Naive B cell (primary cell): ENCODE data around the gene RITA1. TPM values are rescaled to one million over a fixed set of nuclear protein-coding genes. Genes with fewer than 3 reads are reported as not detected.
A peak's percentile ranks its signal among the peaks of the same experiment; 100 is the strongest.

Source experiments
- ATAC-seq, 2 donors: fragments of 150-1000 bp; cut with Tn5 transposase; 2 replicates each; pipeline ENCODE4 v1.10.0; 2021; ENCODE audit warnings: low read depth in 2 of 2, mild to moderate bottlenecking in 2 of 2, moderate library complexity in 2 of 2
- DNase-seq: peaks from one replicate; pipeline ENCODE4 v3.0.0; 2022
- H3K27ac Mint-ChIP-seq, 6 donors: one replicate each; pipeline ENCODE4 v1.8.0; 2020 to 2022; ENCODE audit warnings: mild to moderate bottlenecking in 6 of 6, mixed read lengths in 6 of 6, moderate library complexity in 5 of 6, inconsistent platforms in 2 of 6
- H3K27me3 Mint-ChIP-seq, 3 donors: one replicate each; pipeline ENCODE4 v1.8.0; 2021 to 2022; ENCODE audit warnings: mixed read lengths in 3 of 3, mild to moderate bottlenecking in 1 of 3
- H3K36me3 Mint-ChIP-seq, 2 donors: one replicate each; pipeline ENCODE4 v1.8.0; 2020 to 2022; ENCODE audit warnings: mixed read lengths in 2 of 2, inconsistent platforms in 1 of 2, mild to moderate bottlenecking in 1 of 2
- H3K4me1 Mint-ChIP-seq, 3 donors: one replicate each; pipeline ENCODE4 v1.8.0; 2020 to 2022; ENCODE audit warnings: mixed read lengths in 3 of 3, inconsistent platforms in 1 of 3, mild to moderate bottlenecking in 1 of 3, moderate library complexity in 1 of 3
- H3K4me3 Mint-ChIP-seq, 8 donors: one replicate each; pipeline ENCODE4 v1.8.0; 2020 to 2022; ENCODE audit warnings: mild to moderate bottlenecking in 8 of 8, mixed read lengths in 8 of 8, moderate library complexity in 8 of 8, inconsistent platforms in 2 of 8
- H3K9me3 Mint-ChIP-seq, 7 donors: one replicate each; pipeline ENCODE4 v1.8.0; 2020 to 2022; ENCODE audit warnings: mixed read lengths in 7 of 7, mild to moderate bottlenecking in 5 of 7, inconsistent platforms in 2 of 7, moderate library complexity in 1 of 7
- polyA plus RNA-seq, 6 donors: library from polyadenylated mRNA; unstranded; fragments of 300-500 nt; fragmentation: Illumina TruSeq; gene quantifications; one replicate each; pipeline ENCODE4 v1.2.3, GENCODE V29; 2021; ENCODE audit warnings: low read depth in 6 of 6

Gene RITA1
- polyA plus RNA-seq, 6 donors from 2014 or later, result 21.0 to 31.9 (median 24.1) TPM

DNA sequence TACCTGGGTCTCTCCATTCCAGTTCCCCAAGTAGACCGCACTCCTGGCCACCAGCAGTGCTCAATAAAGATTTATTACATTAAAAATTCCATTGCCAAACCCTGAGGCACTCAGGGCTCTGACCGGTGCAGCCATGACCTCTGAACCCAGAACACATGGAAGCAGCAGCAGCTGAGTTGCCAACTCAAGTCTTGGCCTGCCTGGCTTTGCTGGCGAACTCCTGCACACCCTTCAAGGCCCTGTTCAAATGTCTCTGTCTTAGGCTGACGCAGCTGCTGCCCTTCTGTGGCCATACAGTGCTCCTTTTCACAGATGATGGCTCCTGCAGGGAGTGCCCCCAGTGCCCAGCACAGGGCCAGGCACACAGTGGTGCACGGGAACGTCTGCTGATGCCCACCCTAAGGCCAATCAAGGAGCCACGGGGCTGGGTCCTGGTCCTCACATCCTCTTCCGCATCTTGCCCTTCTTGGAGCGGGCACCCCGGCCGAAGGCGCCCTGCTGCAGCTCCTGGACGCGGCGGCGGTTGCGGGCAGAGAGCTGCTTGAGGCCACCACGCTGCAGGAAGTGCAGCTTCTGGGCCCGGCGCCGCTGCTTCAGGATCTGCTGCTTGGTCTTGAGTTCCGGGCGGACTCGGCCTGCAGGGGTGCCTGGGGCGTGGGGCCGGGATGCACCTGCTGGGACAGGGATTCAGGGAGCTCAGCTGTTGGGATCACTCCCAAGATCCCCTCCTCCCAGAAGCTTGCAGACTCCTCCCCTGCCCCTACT is 26.9 kb upstream of the RITA1 start:
- ATAC-seq (no peak), DNase-seq (no peak)
- Mint-ChIP-seq H3K27ac (peak overlapping the region in 1 of 6 donors; percentile 42), H3K9me3 (no peaks in the 10 kb centered on the region), H3K27me3 (no peaks in the 10 kb centered on the region), H3K4me3 (peak overlapping the region in 1 of 8 donors; percentile 29), H3K36me3 (peaks cover 0 to 47% of the 10 kb centered on the region in 2 donors), H3K4me1 (peaks cover 6 to 14% (median 7%) of the 10 kb centered on the region in 3 donors)

DNA sequence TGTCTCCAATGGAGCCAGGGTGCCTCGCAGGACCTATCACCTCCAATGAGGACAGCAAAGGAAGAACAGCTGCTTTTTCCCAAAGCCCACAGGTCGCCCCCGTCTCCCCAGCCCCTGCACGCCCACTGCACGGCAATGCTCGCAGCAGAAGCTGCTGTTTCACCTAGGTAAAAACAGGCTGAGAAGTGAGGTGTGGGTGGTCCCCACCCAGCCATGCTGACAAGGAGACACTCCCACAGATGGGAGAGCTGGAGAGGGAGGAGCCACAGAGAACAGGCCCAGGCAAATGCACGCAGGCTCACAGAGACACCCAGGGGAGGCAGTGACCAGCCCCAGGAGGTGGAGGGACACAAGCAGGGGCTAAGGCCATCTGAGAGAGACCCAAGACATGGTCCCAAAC is 25.6 kb upstream of the RITA1 start:
- Mint-ChIP-seq H3K4me3 (no peak overlapping the region), H3K4me1 (peaks cover 0 to 10% (median 7%) of the 10 kb centered on the region in 3 donors), H3K27ac (no peak overlapping the region), H3K36me3 (peaks cover 0 to 49% of the 10 kb centered on the region in 2 donors), H3K27me3 (no peaks in the 10 kb centered on the region), H3K9me3 (no peaks in the 10 kb centered on the region)
- DNase-seq (no peak), ATAC-seq (no peak)

DNA sequence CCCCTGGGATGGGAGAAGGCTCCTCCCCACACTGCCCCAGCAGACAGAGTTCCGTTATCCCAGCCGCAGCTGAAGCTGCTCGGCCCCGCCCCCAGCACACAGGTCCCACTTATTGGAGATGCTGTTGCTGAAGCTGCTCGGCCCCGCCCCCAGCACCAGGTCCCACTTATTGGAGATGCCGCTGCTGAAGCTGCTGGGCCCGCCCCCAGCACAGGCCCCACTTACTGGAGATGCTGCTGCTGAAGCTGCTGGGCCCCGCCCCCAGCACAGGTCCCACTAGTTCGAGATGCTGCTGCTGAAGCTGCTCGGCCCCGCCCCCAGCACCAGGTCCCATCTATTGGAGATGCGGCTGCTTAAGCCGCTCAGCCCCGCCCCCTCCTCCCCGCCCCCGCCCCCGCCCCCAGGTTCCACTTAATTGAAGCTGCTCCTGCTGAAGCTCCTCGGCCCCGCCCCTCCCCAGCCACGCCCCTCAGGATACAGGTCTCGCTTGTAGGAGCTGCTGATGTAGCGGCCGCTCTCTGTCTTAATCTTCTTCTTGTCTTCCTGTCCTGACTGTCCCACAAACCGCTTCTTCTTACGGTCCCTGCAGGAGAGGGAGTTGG is 24.0 kb upstream of the RITA1 start:
- ATAC-seq, result peak; percentile 35
- peaks cover 0 to 7% (median 7%) of the 10 kb centered on the region in 3 donors for H3K4me1 Mint-ChIP-seq
- peak overlapping the region in 1 of 8 donors; percentile 22 for H3K4me3 Mint-ChIP-seq
- H3K27ac Mint-ChIP-seq, result peak overlapping the region in 3 of 6 donors; percentile 73 to 87 (median 87)
- no peak for DNase-seq
- H3K27me3 Mint-ChIP-seq, result no peaks in the 10 kb centered on the region
- no peaks in the 10 kb centered on the region for H3K9me3 Mint-ChIP-seq
- peaks cover 0 to 54% of the 10 kb centered on the region in 2 donors for H3K36me3 Mint-ChIP-seq

- no peaks in the 10 kb centered on the region for H3K9me3 Mint-ChIP-seq
- DNase-seq (no peak), ATAC-seq (no peak)
- peak overlapping the region in 2 of 6 donors; percentile 24 to 70 for H3K27ac Mint-ChIP-seq
- peaks cover 0 to 7% (median 1%) of the 10 kb centered on the region in 3 donors for H3K4me1 Mint-ChIP-seq
- H3K27me3 Mint-ChIP-seq, result no peaks in the 10 kb centered on the region
- peak overlapping the region in 1 of 8 donors; percentile 22 for H3K4me3 Mint-ChIP-seq
- peaks cover 0 to 48% of the 10 kb centered on the region in 2 donors for H3K36me3 Mint-ChIP-seq
Measured at GRCh38 chr12:113162102-113163029, 23.2 kb upstream of the RITA1 start.

DNA sequence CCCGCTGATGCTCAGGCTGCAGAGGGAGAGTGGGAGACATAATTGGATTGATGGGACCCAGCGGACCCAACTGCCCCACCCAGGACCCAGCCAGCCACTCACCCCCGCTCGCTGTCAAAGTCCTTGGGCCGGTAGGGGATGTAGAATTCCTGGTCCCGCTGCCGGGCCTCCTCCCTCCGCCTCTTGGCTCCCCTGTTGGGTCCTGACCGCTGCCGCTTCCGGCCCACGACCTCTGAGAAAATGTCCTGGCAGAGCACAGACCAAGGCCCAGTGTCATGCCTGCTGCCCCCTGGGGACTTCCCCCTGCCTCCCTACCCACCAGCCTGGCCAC is 22.5 kb upstream of the RITA1 start:
- no peaks in the 10 kb centered on the region for H3K9me3 Mint-ChIP-seq
- H3K27me3 Mint-ChIP-seq, result no peaks in the 10 kb centered on the region
- DNase-seq (no peak), ATAC-seq (no peak)
- peaks cover 0 to 7% (median 0%) of the 10 kb centered on the region in 3 donors for H3K4me1 Mint-ChIP-seq
- peaks cover 0 to 44% of the 10 kb centered on the region in 2 donors for H3K36me3 Mint-ChIP-seq
- peak overlapping the region in 1 of 6 donors; percentile 70 for H3K27ac Mint-ChIP-seq
- no peak overlapping the region for H3K4me3 Mint-ChIP-seq

- H3K4me1 Mint-ChIP-seq, result peaks cover 0 to 7% (median 0%) of the 10 kb centered on the region in 3 donors
- H3K36me3 Mint-ChIP-seq, result peaks cover 0 to 44% of the 10 kb centered on the region in 2 donors
- peak overlapping the region in 1 of 6 donors; percentile 85 for H3K27ac Mint-ChIP-seq
- H3K27me3 Mint-ChIP-seq, result no peaks in the 10 kb centered on the region
- DNase-seq (no peak), ATAC-seq (no peak)
- H3K4me3 Mint-ChIP-seq, result no peak overlapping the region
- H3K9me3 Mint-ChIP-seq, result no peaks in the 10 kb centered on the region
Measured at GRCh38 chr12:113164014-113164413, 21.5 kb upstream of the RITA1 start.

DNA sequence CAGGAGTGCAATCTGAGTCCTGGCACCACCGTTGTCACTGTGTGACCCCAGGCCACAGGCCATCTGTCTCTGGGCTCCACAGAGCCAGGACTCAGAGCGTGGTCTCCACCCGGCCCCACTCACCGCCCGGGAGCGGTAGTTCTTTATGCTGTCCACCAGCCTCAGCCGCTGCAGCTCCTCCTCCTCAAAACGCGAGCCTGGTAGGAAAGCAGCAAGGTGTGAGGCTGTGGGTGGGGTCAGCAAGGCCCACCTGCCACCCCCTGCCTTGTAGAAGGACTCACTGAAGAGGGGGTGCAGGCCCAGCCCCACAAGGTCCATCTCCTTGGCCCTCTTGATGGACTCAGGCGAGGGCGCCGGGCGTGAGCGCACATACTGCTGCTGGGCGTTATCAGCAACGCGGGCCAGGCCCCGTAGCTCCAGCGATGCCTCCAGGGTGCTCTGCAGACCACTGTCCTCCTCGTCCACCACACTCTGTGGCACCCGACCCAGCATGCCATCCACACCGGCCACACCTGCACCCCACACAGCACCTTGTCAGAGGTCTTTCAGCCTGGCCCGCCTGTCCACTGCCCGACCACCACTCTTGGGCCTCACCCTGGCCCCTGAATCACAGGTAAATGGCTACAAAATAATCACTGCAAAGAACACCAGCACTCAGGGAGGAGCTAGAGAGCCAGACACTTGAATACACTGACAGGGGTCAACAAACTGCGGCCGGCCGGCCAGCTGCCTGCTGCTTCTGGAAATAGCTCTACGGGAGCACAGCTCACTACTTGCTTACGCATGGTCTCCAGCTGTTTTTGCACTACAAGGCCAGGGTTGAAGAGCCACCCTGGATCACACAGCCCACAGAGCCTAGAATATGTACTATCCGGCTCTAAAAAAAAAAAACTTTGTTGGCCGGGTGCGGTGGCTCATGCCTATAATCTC is 19.7 kb upstream of the RITA1 start:
- DNase-seq (no peak), ATAC-seq (no peak)
- Mint-ChIP-seq H3K4me3 (peak overlapping the region in 1 of 8 donors; percentile 43), H3K27me3 (no peaks in the 10 kb centered on the region), H3K27ac (peak overlapping the region in 1 of 6 donors; percentile 47), H3K36me3 (peaks cover 3 to 37% of the 10 kb centered on the region in 2 donors), H3K4me1 (peaks cover 0 to 5% (median 2%) of the 10 kb centered on the region in 3 donors), H3K9me3 (no peaks in the 10 kb centered on the region)

DNA sequence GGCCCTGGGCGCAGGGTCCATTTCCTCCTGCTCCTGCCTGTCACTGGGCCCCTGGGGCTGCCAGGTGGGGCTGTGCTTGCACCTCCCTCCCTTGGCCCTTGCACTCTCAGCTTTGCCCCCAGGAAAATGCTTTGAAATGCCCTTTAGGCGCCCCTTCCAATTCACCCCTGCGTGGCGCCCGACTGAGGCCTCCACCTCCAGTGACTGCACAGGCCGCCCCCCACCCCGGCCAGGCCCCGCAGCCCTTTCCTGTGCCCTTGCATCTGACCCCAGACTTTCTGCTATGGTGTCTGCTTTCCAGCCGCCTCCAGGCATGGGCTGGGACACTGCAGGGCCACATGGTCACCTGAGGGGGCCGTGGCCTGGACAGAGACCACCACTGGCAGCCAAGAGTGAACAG is 17.7 kb upstream of the RITA1 start:
- H3K4me1 Mint-ChIP-seq, result peaks cover 18 to 21% (median 20%) of the 10 kb centered on the region in 3 donors
- no peak overlapping the region for H3K4me3 Mint-ChIP-seq
- H3K27ac Mint-ChIP-seq, result no peak overlapping the region
- H3K27me3 Mint-ChIP-seq, result no peaks in the 10 kb centered on the region
- ATAC-seq (no peak), DNase-seq (no peak)
- H3K36me3 Mint-ChIP-seq, result peaks cover 17 to 34% of the 10 kb centered on the region in 2 donors
- no peaks in the 10 kb centered on the region for H3K9me3 Mint-ChIP-seq

DNA sequence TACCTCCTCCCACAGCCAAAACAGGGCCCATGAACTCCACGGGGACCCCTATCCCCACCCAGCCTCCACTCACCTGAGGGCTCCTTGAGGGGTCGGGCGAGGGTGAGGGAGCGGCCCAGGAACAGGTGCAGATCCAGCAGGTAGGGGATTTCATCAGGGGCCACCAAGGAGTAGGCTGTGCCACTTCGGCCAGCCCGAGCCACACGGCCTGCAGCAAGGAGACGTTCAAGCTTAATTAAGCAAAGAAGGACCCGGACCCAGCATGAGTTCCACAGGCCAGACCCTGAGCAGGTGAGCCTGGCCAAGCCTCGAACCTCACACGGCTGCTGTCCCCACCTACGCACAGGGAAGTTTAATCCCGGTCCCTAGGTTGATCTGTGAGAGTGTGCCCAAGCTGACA is 15.8 kb upstream of the RITA1 start:
- ATAC-seq (no peak), DNase-seq (no peak)
- H3K9me3 Mint-ChIP-seq, result no peaks in the 10 kb centered on the region
- H3K36me3 Mint-ChIP-seq, result peaks cover 27 to 31% of the 10 kb centered on the region in 2 donors
- H3K27me3 Mint-ChIP-seq, result no peaks in the 10 kb centered on the region
- no peak overlapping the region for H3K4me3 Mint-ChIP-seq
- peaks cover 26 to 37% (median 34%) of the 10 kb centered on the region in 3 donors for H3K4me1 Mint-ChIP-seq
- peak overlapping the region in 1 of 6 donors; percentile 42 for H3K27ac Mint-ChIP-seq

- ATAC-seq, result no peak
- peaks cover 27 to 33% of the 10 kb centered on the region in 2 donors for H3K36me3 Mint-ChIP-seq
Measured at GRCh38 chr12:113170457-113170856, 15.1 kb upstream of the RITA1 start.

DNA sequence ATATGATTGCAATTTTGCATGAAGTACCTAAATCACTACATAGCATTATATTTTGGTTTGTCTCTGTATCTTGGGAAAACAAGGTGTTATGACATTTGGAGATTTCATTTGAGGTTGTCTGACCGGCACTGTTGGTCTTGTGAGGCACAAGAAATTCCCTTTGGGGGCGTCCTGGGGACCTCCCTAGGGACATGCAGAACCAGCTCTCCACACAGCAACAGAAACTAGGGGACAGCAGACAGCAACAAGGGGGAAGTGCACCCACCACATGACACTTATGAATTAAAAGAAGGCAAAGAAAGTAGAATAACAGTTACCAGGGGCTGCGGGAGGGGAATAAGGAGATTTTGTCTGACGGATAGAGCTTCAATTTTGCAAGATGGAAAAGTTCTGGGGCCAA is 14.6 kb upstream of the RITA1 start:
- DNase-seq, result no peak
- Mint-ChIP-seq H3K27ac (peak overlapping the region in 5 of 6 donors; percentile 7 to 78 (median 48)), H3K9me3 (no peaks in the 10 kb centered on the region), H3K4me1 (peaks cover 30 to 37% (median 34%) of the 10 kb centered on the region in 3 donors), H3K27me3 (no peaks in the 10 kb centered on the region), H3K36me3 (peaks cover 27 to 29% of the 10 kb centered on the region in 2 donors), H3K4me3 (peak overlapping the region in 2 of 8 donors; percentile 4 to 70)
- ATAC-seq, result no peak

More at GRCh38 chr12:113170457-113170856, 15.1 kb upstream of the RITA1 start:
- Mint-ChIP-seq H3K4me3 (no peak overlapping the region), H3K27me3 (no peaks in the 10 kb centered on the region), H3K9me3 (no peaks in the 10 kb centered on the region), H3K27ac (peak overlapping the region in 1 of 6 donors; percentile 48), H3K4me1 (peaks cover 30 to 37% (median 34%) of the 10 kb centered on the region in 3 donors)
- no peak for DNase-seq

- peaks cover 30 to 37% (median 34%) of the 10 kb centered on the region in 3 donors for H3K4me1 Mint-ChIP-seq
- DNase-seq (no peak), ATAC-seq (no peak)
- no peaks in the 10 kb centered on the region for H3K27me3 Mint-ChIP-seq
- H3K9me3 Mint-ChIP-seq, result no peaks in the 10 kb centered on the region
- peak overlapping the region in 2 of 8 donors; percentile 4 to 67 for H3K4me3 Mint-ChIP-seq
- H3K36me3 Mint-ChIP-seq, result peaks cover 27 to 28% of the 10 kb centered on the region in 2 donors
- H3K27ac Mint-ChIP-seq, result peak overlapping the region in 1 of 6 donors; percentile 29
Measured at GRCh38 chr12:113171543-113171942, 14.0 kb upstream of the RITA1 start.
